ENCODE results near the gene TUBGCP6.
"Not testable (repeated sequence)": the region's sequence is repeated elsewhere in the genome, so short reads cannot be mapped to it uniquely, and the experiment has no call there.

The TUBGCP6 gene

DNA sequence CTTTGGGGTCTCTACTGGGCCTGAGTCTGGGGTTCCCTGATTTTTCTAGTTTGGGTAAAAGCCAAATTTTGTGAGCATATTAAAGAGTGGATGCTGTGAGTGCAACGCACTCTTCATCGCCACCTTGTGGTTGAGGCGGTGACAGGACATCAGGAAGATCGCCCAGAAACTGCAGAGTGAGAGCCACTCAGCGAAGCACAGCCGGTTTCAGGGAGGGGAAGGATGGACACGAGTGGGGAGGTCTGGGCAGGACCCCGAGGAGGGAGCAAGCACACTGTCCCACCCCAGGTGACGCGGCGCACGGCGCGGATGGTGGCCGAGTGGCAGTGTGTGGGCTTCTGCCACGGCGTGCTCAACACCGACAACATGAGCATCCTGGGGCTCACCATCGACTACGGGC, 34.9 kb downstream of the TUBGCP6 start:
- no peak for DNase-seq

DNA sequence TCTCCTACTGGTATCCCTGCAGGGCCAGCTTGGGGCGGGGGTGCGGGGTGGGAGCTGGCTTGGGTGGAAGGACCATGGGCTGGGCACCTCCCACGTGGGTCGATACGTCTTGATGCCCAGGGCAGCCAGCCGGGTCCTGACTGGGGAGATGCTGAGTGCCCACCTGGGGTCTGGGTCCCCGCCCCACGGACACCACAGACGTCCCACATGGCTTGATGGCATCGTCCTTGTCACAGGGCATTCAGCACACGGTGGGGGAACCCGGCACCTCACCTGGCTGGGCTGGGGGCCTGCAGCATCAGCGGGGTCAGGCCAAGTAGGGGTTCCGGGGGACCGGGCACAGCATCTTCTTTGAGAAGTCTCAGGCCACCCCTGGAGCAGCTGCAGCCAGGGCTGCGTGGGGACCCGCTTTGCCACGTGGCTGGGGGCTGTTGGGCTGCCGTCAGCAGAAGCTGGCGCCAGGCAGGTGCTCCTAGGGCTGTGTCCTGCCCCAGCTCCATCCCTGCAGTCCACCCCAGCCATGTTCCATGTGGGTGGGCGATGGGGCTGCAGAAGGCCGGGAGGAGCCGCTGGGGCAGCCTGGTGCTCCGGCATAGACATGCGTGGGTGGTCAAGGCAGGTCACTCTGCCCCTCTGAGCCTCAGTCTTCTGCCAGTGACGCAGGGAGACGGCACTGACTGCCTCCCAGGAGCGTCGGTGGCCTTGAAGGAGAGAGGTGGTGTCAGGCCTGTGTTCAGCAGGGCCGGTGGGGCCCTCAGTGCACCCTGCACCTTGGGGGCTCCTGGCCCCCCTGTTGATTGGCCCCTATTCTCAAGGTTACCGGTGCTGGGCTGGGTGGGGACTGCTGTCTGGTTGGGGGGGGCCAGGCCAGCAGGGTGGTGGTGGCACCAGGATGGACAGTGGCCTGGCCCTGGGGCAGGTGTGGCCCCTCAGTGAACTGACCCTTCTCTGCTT, 35.6 kb downstream of the TUBGCP6 start:
- DNase-seq = no peak

DNA sequence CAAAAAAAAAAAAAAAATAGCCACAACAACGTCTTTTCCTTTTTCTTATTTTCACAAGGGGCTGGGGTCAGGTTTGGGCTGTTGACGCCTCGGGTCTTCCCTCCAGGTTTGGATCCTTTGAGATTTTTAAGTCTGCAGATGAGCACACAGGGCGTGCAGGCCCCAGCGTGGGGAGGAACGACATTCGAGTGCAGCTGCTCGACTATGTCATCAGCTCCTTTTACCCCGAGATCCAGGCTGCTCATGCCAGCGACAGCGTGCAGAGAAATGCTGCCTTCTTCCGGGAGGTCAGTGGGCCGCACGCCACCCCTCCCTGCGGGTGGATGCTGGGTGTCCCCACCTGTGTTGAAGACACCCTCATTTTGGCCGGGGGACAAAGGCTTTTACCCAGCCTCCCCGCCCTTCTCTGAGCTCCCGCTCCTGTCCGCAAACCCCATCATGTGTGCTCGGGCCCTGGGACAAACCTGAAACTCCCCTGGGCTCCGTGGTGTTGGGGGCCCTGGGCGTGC, 36.3 kb downstream of the TUBGCP6 start:
- no peak for DNase-seq

DNA sequence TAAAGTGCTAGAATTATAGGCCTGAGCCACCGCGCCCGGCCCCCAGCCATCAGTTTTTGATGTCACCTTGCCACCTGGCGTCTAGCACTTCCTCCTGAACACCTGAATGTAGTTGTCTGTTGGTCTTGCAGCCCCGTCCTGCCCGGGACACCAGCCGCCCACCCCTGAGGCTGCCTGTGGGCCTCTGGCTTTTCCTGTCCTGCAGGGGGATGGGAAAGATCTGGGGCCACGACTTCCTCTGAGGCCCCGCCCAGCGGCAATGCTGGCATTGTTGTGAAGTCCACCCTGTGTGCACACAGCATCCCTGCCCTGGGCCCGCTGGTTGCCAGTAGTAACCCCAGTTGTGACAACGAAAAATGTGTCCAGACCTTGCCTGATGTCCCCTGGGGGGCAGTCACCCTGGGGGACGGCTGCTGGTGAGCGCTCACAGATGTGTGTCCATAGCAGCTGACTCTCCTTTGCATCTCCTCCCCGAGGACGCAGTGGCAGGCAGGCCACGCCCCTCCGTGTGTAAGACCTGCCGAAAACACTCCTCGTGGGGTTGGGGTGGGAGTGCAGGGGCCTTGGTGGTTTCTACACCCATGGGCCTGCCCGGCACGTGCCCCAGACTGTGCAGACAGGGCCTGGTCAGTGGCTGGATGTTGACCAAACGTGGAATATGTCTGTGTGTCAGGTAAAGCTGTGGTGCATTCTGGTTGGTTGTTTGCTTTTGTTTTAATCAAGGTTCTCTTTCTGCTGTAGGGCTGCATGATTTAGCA, 37.3 kb downstream of the TUBGCP6 start:
- no peak for DNase-seq

DNA sequence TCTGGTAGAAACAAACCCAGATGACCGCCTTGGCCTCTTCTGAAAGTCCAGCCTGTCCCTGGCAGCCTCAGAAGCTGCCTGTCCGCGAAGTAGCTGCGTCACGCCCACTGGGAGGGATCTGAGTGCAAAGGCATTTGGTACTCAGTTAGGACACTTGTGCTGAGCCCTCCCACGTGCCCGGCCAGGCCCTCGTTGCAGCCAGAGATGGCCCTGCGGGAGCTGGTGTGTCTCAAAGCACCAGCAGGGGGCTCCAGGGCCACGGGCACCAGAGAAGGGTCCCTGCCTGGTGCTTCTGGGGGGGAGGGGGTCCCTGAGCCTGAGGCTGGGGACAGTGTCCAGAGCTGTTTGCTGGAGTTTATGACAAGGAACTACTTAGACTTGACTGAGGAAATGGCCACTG, 38.2 kb downstream of the TUBGCP6 start:
- no peak for DNase-seq

DNA sequence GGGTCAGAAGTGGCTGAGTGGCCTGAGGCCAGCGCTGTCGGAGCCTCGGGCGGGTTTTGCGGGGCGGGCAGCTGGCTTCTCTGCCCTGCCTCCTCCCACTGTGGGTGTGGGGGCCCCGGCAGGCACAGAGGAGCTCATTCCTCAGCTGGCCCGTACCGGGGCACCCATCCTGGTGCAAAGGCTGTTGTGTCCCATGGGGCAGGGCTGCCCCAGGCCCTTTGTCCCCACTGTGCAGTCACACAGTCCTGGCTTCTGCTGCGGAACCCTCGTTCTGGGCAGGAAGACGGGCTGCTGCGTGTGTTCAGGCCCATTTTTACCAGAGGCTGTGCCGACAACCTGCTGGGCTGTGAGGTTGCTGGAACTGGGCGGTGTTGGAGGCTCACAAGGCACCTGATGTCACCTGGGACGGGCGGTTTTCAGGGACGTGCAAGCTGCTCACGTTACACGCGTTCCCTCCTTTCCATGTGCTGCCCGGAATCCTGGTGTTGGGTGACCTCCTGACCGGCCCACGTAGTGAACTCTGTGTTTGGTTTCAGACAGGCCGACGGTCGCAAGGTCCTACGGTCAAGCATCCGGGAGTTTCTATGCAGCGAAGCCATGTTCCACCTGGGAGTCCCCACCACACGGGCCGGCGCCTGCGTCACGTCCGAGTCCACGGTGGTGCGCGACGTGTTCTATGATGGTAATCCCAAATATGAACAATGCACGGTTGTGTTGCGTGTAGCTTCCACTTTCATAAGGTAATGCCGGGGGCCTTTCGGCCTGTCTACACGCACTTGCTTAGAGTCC, 38.8 kb downstream of the TUBGCP6 start:
- DNase-seq = no peak

DNA sequence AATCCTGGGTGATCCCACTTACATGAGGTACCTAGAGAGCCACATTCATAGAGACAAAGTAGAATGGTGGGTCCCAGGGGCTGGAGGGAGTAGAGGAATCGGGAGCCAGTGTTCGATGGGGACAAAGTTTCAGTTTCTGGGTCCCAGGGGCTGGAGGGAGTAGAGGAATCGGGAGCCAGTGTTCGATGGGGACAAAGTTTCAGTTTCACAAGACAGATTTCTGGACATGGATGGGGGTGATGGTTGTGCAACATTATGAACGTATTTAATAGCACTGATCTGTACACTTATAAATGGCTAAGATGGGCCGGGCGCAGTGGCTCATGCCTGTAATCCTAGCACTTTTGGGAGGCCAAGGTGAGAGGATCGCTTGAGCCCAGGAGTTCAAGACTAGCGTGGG, 39.8 kb downstream of the TUBGCP6 start:
- DNase-seq = not testable (repeated sequence)

DNA sequence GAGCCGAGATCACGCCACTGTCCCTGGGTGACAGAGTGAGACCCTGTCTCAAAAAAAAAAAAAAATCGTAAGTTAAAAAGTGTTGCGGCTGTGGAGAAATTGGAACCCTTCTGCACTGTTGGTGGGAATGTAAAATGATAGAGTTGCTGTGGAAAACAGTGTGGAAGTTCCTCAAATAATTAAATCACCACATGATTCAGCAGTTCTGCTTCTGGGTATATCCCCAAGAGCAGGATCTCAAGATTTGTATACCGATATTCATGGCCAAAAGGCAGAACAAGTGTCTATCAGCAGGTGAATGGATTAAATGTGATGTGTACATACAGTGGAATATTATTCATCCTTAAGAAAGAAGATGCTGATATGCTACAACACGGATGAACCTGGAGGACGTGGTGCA, 40.3 kb downstream of the TUBGCP6 start:
- DNase-seq = no peak

DNA sequence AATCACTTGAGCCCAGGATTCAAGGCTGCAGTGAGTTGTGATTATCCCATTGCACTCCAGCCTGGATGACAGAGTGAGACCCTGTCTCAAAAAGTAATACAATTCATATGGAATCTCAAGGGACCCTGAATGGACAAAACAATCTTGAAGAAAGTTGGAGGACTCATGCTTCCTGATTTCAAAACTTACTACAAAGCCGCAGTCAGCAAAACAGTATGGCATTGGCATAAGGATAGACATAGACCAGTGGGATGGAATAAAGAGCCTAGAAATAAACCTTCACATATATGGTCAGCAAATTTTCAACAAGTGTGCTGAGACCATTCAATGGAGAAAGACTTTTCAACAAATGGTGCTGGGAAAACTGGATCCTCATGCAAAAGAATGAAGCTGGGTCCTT, 41.5 kb downstream of the TUBGCP6 start:
- DNase-seq = no peak

DNA sequence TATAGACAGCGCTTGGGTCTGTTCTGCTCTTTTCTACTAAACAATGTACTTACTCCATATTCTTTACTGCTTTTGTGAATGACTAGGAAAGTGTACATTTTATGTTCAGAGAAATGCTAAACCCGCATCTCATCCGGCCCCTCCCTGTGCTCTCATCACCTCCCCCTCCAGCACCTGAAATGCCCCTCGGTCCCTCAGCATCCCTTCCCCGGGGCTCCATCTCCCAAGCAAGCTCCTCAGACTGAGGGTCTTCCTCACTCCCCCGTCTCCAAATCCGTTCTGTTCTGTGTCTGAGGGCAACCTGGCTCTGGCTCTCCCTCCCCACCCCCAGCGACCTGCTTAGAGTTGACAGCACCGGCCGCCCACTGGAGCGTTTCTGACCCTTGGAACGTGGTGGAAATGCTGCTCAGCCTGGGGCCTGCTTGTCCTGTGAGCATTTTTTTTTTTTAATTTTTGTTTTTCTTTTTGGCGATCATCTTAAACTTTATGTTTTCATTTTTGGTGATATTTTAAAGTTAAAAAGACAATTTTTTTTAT, 42.6 kb downstream of the TUBGCP6 start:
- DNase-seq = no peak

DNA sequence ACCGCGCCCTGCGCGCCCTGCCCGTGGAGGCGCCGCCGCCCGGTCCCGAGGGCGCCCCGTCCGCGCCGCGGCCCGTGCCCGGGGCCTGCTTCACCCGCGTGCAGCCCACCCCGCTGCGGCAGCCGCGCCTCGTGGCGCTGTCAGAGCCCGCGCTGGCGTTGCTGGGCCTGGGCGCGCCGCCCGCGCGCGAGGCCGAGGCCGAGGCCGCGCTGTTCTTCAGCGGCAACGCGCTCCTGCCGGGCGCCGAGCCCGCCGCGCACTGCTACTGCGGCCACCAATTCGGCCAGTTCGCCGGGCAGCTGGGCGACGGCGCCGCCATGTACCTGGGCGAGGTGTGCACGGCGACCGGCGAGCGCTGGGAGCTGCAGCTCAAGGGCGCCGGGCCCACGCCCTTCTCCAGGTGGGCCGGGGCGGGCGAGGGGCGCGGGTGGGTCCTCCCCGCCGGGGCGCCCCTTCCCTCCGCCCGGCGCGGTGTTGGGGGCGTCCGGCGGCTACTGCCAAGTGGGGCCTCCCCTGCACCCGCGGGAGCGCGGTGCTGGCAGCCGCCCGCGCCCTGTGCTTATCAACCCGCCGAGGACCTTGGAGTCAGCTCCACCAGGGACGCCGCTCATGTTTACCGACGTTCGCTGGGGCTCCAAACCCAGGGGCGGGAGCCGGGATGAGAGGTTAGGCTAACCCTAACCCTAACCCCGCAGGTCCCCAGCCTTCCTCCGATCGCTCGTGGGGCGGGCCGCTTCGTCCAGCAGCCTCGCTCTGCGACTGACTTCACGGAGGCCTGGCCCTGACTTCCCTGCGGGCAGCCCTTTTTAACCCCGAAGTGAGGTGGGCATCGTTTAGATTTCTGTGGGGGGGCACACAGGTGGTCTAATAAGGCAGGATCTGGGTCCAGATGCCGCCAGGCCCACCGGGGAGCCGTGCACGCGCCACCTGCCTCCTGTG, 43.4 kb downstream of the TUBGCP6 start:
- DNase-seq = no peak

DNA sequence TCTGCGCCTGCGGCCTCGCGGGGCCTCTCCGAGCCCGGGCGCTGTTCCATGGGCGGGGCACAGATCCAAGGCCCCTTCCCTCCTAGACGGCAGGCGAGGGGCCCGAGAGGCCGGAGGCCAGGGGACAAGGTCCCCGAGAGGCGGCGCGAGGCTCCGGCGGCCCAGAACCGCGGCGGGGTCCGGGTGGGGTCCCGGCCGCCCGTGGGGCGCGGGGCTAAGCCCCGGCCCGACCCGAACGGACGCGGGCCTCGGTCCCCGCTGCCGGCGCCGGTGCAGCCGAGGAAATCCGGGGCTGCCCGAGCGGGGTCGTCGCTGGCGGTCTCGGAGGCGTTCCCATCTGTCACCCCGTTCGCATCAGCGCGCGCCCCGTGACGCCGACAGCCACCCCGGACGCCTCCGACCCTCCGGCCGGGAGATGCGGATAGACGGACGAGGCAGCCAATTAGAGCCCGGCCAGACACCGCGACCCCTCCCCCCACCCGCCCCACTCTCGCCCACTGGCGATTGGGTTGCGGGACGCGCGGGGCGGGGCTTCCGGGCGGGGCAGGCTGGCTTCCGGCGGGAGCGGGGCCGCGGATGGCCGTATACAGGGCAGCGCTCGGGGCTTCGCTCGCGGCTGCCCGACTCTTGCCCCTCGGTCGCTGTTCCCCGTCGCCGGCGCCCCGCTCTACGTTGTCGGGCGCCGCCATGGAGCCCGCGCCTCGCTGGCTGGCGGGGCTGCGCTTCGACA, 44.2 kb downstream of the TUBGCP6 start, which contains the start of gene SELENOO:
SELENOO (plus strand) TSS at position 551 of the 730 bp plus-strand sequence; CDS start at position 577, 26 bp downstream.
- peak; percentile 35 for DNase-seq

DNA sequence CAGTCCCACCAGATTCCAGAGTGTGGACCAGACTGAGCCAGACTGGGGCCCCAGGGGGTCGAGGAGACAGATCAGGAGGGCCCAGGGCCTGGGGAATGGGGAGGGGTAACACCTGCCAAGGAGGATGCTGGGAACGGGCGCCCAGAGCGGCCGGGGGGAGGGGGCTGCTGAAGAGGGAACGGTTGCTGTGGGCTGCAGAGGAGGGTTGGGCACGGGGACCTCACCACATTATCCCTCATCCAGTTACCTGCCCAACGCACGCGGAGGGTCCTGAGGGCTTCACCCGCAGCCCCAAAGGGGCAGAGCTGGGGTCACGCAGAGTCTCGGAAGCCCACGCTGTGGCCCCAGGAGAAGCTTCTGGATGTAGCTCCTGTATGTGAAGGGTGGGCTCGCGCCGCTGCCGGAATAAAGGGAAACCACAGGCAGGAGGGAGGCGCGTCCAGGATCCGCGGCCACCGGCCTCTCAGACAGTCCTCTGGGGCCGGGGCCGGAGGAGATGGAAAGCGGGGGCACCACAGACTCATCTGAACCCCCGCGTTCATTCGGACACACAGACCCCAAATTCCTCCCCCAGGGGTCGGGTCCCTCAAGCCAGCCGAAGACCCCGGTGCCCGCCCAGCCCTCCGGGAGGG, 44.9 kb downstream of the TUBGCP6 start:
- no peak for DNase-seq

DNA sequence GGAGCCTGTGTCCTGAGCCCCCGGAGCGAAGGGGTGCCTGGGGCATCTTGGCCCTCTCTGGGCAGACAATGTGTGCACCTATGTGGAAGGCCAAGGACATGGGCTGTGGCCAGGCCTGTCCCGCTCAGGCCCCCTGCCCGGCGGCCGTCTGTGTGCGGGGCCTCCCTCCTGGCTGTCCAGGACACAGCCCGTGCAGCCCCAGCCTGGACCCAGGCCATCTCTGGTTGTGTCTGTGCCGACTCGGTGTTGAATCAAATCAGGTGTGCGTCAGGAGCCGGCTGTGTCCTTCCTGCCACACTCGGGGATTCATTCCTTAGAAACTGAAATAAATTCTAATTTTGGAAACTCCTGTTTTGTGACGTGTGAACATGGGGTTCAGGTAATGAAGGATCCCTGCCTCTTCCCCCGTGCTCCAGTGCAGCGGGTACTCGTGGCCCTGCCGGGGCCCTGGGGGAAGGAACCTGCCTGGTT, 45.5 kb downstream of the TUBGCP6 start:
- DNase-seq = no peak

DNA sequence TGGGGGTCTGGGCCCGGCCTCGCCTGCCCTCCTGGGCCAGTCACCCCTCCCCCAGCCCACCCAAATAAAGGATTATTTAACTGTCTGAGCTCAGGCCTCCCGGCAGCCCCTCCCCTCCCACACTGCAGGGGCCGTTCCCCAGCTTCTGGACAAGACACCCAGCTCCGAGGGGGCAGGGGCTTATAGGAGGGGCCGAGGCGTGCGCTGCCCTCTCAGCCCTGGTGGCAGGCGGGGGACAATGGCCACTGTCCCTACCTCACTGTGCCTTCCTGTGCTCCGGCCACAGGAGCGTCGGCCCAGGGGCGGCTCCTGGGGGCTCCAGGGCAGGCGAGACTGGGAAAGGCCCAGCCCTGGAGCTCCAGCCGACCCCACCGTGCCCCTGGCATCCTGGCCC, 46.2 kb downstream of the TUBGCP6 start:
- DNase-seq = no peak

DNA sequence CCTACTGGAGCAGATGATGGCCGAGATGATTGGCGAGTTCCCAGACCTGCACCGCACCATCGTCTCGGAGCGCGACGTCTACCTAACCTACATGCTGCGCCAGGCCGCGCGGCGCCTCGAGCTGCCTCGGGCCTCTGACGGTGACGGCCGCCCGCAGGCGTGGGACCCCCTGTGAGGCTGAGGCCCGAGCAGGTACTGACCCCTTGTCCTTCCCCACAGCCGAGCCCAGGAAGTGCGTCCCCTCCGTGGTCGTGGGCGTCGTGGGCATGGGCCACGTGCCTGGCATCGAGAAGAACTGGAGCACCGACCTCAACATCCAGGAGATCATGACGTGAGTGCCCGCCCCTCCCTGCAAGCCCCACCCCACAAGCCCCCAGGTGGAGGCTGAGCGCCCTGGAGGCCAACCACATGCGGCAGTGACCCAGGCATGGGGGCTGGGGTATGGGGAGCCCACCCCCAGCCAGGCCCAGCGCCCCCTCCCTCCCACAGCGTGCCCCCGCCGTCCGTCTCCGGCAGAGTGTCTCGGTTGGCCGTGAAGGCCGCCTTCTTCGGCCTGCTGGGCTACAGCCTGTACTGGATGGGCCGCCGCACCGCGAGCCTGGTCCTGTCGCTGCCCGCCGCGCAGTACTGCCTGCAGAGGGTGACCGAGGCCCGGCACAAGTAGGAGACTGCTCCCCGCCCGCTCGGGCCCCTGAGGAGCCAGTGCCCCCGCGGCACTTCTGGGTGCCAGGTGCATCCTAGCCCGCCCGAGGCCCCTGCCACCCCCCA, 46.8 kb downstream of the TUBGCP6 start:
- no peak for DNase-seq

DNA sequence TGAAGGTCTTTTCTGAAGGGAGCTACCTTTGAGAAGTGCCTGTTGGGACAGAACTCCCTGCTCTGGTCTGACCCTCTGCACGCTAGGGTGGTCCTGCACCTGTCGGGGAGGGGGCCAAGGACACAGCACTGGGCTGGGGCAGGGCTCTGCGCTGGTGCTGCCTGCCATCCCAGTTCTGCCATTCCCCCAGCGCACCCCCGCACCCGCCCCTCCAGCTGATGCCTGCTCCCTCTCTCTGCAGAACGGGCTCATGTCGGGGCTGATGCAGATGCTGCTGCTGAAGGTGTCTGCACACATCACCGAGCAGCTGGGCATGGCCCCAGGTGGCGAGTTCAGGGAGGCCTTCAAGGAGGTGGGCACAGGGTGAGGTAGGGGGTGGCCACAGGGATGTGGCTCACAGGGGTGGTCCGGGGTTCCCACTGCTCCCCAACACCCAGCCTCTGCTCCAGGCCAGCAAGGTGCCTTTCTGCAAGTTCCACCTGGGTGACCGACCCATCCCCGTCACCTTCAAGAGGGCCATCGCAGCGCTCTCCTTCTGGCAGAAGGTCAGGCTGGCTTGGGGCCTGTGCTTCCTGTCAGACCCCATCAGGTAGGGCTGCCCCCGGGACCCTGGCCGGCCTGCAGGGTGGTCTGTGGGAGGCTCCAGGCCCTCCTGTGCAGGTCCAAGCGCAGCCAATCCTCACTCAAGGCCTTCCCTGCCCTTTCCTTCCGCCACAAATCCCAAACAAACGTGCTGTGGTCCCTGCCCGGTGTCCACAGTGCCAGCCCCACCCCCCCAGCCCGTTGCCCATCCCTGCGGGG, 47.6 kb downstream of the TUBGCP6 start:
- no peak for DNase-seq

DNA sequence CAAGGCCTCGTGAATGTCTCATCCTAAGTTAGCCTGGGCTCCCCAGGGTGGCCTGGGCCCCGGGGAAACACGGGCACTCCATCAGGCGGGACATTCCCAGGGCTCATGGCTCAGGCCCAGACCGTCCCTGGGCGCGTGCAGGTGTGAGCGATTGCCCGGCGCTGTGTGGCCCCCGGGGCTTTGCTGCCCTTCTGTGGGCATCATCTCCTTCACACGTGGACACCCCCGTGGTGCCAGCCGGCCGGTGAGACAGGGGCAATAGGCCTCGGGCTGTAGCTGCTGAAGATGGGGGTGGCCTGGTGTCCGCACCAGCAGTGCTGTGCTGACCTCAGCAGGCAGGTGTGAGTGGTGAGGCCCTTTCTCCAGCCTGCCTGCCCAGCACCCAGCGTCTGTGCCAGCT, 48.6 kb downstream of the TUBGCP6 start:
- no peak for DNase-seq

Data from NCI-H2107 (cell line).